ENCODE results near the gene SLC8B1. TPM values are rescaled to one million over a fixed set of nuclear protein-coding genes. Genes with fewer than 3 reads are reported as not detected.

Gene SLC8B1
- total RNA-seq, 1 donor from 2014 or later: 41.9 TPM

- intact Hi-C loops (cut with micrococcal nuclease): no loop called here
Observed at GRCh38 chr12:113325916-113326315, 9.0 kb downstream of the SLC8B1 start.

- intact Hi-C loops (cut with micrococcal nuclease): no loop called here
Observed at GRCh38 chr12:113322343-113322742, 12.6 kb downstream of the SLC8B1 start.

- intact Hi-C loops (cut with micrococcal nuclease): no loop called here
Observed at GRCh38 chr12:113320401-113320800, 14.5 kb downstream of the SLC8B1 start.

GRCh38 chr12:113318900-113319628, 15.8 kb downstream of the SLC8B1 start:
- intact Hi-C loops (cut with micrococcal nuclease): no loop called here

GRCh38 chr12:113318046-113318656, 16.8 kb downstream of the SLC8B1 start:
- intact Hi-C loops (cut with micrococcal nuclease): no loop called here

- intact Hi-C loops (cut with micrococcal nuclease): no loop called here
Observed at GRCh38 chr12:113317122-113317521, 17.8 kb downstream of the SLC8B1 start.

- intact Hi-C loops (cut with micrococcal nuclease): no loop called here
Observed at GRCh38 chr12:113316155-113316554, 18.8 kb downstream of the SLC8B1 start.

GRCh38 chr12:113315358-113315757, 19.6 kb downstream of the SLC8B1 start:
- intact Hi-C loops (cut with micrococcal nuclease): no loop called here

- intact Hi-C loops (cut with micrococcal nuclease): no loop called here
Observed at GRCh38 chr12:113314121-113314529, 20.8 kb downstream of the SLC8B1 start.

- intact Hi-C loops (cut with micrococcal nuclease): no loop called here
Observed at GRCh38 chr12:113310489-113310888, 24.4 kb downstream of the SLC8B1 start.

GRCh38 chr12:113306382-113306781, 28.5 kb downstream of the SLC8B1 start:
- intact Hi-C loops (cut with micrococcal nuclease): no loop called here

- intact Hi-C loops (cut with micrococcal nuclease): no loop called here
Observed at GRCh38 chr12:113305281-113305856, 29.5 kb downstream of the SLC8B1 start.

- intact Hi-C loops (cut with micrococcal nuclease): no loop called here
Observed at GRCh38 chr12:113302886-113303640, 31.8 kb downstream of the SLC8B1 start.

- intact Hi-C loops (cut with micrococcal nuclease): no loop called here
Observed at GRCh38 chr12:113302466-113302865, 32.4 kb downstream of the SLC8B1 start.

GRCh38 chr12:113301811-113302210, 33.1 kb downstream of the SLC8B1 start:
- intact Hi-C loops (cut with micrococcal nuclease): no loop called here

GRCh38 chr12:113299619-113300237, 35.2 kb downstream of the SLC8B1 start:
- intact Hi-C loops (cut with micrococcal nuclease): no loop called here

GRCh38 chr12:113298861-113299545, 35.9 kb downstream of the SLC8B1 start:
- intact Hi-C loops (cut with micrococcal nuclease): no loop called here

GRCh38 chr12:113298472-113298817, 36.5 kb downstream of the SLC8B1 start:
- intact Hi-C loops (cut with micrococcal nuclease): no loop called here

GRCh38 chr12:113297621-113298471, 37.1 kb downstream of the SLC8B1 start:
- intact Hi-C loops (cut with micrococcal nuclease): no loop called here

GRCh38 chr12:113297214-113297587, 37.7 kb downstream of the SLC8B1 start:
- intact Hi-C loops (cut with micrococcal nuclease): no loop called here

Data from T-helper 1 cell treated with Interleukin-12 subunit alpha and Interleukin-12 subunit beta and Interleukin-4 antibody, amounts not matched to agents 30 ng/mL and 1 ng/mL, for 36 hours (primary cell).